ENCODE results near the gene MAST4.

DNA sequence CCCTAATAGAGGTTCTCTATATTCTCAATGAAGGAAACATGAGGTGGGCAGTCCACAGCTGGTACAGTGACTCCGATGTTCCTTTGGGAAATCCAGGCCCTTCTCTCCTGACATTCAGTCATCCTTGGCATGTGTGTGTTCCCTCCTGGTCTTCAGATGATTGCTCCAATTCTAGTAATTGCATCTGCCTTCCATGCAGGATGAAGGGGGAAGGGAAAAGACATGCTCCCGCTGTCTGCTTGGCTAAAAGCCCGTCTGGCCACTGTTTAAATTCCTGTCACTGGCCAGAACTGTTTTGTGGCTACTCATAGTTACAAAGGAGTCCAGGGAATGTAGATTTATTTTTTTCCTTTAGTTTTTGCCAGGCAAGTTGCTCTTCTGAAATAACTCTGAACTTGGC, 65.0 kb downstream of the MAST4 start:
- TF ChIP-seq, protein P1, sequence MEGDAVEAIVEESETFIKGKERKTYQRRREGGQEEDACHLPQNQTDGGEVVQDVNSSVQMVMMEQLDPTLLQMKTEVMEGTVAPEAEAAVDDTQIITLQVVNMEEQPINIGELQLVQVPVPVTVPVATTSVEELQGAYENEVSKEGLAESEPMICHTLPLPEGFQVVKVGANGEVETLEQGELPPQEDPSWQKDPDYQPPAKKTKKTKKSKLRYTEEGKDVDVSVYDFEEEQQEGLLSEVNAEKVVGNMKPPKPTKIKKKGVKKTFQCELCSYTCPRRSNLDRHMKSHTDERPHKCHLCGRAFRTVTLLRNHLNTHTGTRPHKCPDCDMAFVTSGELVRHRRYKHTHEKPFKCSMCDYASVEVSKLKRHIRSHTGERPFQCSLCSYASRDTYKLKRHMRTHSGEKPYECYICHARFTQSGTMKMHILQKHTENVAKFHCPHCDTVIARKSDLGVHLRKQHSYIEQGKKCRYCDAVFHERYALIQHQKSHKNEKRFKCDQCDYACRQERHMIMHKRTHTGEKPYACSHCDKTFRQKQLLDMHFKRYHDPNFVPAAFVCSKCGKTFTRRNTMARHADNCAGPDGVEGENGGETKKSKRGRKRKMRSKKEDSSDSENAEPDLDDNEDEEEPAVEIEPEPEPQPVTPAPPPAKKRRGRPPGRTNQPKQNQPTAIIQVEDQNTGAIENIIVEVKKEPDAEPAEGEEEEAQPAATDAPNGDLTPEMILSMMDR (conservative IDR thresholded peaks at IDR 0.05; ENCODE audit: low read length): no peak
- TF ChIP-seq EZH2phosphoT487 (IDR thresholded peaks at IDR 0.05; ENCODE audit: borderline replicate concordance, low read depth, low read length): no peak
